Left renal cortex interstitium (tissue), 4 donors: ENCODE data around the gene KIF3A. TPM values are rescaled to one million over a fixed set of nuclear protein-coding genes. Genes with fewer than 3 reads are reported as not detected.

Source experiments
- DNase-seq, 4 donors: peaks; one replicate each; pipeline ENCODE4 v3.0.0-alpha.2; 2013; ENCODE audit warnings: low read depth in 4 of 4, low spot score in 2 of 4, missing footprints in 1 of 4
- polyA plus RNA-seq, 4 donors: library from polyadenylated mRNA; unstranded; fragments of 120-200 nt; gene quantifications; one replicate each; pipeline ENCODE4 v1.2.1, GENCODE V29; 2013; ENCODE audit not compliant: insufficient read length in 4 of 4

KIF3A gene
- polyA plus RNA-seq, 4 donors = 14.5 to 36.4 (median 24.5) TPM

DNA sequence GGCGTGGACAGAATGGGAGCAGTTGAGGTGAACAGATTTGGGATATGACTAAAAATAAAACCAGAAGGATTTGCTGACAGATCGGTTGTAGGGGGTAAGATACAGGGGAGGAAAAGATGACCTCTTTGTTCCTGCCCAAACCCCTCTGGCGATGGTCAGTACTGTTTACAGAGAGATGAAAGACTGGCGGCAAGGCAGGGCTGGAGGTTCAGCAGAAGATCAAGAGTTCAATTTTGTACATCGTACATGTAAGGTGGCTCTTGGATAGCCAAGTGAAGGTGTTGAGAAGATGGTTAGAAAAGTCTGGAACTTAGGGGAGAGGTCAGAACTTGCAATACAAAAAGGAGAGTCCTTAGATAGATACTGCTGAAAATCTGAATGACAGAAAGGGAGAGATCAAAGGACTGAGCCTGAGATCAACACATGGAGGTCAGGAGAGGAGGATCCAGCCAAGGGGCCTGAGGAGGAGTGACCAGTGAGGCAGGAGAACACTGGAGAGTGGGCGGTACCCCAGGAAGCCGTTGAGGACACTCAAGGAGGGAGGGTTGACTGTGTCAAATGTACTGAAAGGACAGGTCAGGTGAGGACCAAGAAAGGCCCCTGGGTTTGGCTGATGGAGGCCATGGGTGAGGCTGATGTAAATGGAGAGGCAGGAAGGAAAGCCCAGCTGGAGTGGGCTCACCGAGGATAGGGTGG, 56.4 kb downstream of the KIF3A start:
- DNase-seq = no peak

DNA sequence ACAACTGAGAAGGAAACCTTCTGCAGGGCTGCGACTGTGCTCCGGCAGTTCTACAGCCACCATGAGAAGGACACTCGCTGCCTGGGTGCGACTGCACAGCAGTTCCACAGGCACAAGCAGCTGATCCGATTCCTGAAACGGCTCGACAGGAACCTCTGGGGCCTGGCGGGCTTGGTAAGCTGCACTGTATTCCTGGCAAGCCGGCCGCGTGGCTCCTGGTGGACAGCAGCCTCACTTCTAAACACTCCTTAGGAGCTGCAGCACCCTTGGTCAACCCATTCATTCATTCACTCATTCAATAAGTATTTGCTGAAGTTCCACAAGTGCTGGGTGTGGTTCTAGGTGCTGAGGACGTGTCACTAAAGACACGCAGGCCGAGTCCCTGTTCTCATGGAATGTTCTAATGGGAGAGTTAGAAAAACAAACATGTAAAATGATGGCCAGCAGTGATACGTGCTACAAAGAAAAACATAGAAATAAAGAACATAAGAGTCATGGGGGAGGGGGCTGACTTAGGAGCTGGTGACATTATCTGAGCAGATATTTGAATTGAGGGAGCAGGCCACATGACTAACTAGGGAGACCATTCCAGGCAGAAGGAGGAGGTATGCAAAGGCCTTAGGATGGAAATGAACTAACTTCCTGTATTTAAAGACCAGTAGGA, 57.5 kb downstream of the KIF3A start:
- DNase-seq = no peak

DNA sequence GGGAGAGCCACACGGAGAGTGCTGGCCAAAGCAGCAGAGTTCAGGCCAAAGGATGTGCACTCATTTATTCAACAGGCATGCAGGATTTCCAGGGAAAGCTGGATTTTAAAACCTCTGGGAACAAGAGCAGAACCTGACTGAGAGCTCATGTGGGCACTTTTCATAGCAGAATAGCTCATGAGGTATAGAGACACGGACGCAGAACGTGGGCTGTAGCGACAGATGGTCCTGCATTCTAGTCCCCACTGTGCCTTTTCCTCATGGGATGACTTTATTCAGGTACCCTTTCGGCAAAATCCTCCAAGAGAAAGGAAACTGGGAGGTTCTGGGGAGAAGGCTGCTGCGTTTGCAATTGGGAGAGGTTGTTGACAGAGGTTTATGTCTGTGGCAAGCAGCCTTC, 58.2 kb downstream of the KIF3A start:
- no peak for DNase-seq

GRCh38 chr5:132678735-132679134, 58.6 kb downstream of the KIF3A start:
- DNase-seq = no peak

- no peak for DNase-seq
Observed at GRCh38 chr5:132677682-132678400, 59.5 kb downstream of the KIF3A start.

GRCh38 chr5:132677191-132677590, 60.2 kb downstream of the KIF3A start:
- no peak for DNase-seq

DNA sequence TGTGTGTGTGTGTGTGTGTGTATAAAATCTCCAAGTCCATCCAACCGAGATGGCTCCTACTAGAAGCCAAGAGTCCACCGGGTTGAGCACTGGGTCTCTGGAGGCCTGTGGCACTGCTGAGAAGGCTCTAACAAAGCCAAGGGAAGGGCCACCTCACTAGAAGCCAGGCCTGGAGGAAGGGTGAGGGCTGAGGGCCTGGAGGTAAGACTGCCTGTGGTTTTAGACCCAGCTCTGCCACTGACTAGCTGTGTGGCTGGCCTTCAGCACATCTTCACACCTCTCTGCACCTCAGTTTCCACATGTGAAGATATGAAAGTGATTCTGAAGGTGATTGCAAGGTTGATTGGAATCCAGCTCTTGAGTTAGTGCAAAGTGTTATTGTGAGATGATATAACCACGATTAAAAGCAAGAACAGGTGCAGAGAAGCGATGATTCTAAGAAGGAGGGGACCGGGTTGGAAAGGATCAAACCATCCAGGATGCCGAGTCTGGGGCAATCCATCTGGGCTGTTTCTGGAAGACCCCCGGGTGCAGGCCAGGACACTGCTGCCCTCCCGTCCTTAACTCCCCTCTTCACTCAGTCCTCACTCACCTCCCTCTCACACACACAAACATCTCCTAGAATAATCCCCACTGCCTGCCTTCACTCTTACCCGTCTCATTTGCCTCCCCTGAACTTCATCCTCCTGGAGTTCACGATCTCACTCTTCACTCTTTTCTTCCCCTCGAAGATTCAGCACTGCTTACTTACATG, 61.2 kb downstream of the KIF3A start:
- DNase-seq = no peak

DNA sequence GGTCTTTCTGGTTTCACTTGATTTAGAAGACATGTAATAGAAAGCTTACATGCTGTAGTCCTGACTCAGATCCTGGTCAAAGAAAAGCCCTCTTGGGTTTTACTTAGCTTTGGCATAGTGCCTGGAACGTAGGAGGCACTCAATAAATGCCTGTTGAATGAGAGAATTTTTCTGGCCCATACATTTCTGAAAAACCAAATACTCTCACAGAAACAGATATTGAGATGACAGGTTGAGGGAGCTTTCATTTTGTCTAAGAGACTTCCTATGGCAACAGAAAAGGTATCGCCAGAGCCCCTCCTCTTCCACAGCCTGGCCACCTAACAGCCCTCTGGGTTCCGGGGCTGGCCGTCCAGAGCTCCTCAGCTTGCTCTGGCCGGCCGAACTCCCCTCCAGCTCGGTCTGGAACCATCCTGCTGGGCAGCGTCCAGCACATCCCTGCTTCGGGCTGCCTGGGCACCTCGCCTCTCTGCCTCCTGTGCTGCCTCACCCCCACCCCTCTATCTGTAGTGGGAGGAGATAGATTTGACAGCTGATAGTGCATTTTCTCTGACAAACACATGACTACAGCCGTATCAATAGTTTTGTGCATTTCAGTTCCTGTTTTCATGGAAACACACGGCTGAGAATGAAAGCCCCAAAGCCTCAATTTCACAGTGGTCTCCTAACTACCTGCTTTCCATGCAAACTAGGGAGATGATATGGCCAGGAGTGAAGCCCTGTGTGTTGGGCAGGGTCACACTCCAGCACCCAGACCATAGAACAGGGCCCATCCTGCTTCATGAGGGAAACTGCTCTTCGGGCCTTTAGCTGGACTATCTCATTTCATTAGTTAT, 62.5 kb downstream of the KIF3A start:
- DNase-seq = no peak

DNA sequence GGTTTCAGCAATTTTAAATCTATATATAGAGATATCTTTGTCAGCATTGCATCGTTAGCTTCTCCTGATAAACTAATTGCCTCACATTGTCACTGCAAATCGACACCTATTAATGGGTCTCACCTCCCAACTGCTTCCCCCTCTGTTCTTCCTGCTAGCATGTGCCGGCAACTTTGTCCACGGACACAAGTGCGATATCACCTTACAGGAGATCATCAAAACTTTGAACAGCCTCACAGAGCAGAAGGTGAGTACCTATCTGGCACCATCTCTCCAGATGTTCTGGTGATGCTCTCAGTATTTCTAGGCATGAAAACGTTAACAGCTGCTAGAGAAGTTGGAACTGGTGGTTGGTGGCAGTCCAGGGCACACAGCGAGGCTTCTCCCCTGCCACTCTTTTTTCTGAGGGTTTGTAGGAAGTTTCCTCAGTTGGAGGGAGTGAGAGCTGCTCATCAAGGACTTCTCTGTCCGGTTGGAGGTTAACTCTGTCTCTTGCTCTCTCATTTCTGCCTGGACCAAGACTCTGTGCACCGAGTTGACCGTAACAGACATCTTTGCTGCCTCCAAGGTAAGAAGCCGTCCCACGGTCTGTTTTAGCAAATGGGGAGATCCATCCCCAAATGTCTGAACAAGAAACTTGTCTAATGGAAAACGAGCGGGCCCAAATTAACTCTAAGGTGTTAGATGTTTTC, 63.3 kb downstream of the KIF3A start, which contains the start of gene IL4:
TSS of gene IL4 (plus strand) at position 51 of the 692 bp plus-strand sequence. CDS start at position 113, 62 bp downstream.
- DNase-seq = no peak

DNA sequence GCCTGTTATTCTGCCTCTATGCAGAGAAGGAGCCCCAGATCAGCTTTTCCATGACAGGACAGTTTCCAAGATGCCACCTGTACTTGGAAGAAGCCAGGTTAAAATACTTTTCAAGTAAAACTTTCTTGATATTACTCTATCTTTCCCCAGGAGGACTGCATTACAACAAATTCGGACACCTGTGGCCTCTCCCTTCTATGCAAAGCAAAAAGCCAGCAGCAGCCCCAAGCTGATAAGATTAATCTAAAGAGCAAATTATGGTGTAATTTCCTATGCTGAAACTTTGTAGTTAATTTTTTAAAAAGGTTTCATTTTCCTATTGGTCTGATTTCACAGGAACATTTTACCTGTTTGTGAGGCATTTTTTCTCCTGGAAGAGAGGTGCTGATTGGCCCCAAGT, 63.9 kb downstream of the KIF3A start:
- no peak for DNase-seq

DNA sequence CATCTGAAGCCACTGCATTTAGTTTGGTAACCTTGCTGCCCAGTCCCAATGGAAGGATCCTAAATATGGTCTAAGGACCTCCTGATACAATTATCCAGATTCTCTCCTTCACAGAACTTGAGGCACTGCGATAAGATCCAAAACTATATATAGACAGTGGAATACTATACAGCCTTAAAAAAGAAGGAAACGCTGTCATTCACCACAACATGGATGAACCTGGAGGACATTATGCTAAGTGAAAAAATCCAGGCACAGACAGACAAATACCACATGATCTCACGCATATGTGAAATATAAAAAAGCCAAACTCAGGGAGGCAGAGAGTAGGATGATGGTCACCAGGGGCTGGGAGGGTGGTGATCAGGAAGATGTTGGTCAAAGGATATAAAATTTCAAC, 66.3 kb downstream of the KIF3A start:
- DNase-seq = no peak

GRCh38 chr5:132669966-132670882, 67.1 kb downstream of the KIF3A start:
- DNase-seq = no peak

GRCh38 chr5:132669455-132669820, 67.9 kb downstream of the KIF3A start:
- DNase-seq = no peak

GRCh38 chr5:132668706-132669454, 68.5 kb downstream of the KIF3A start:
- DNase-seq = no peak

DNA sequence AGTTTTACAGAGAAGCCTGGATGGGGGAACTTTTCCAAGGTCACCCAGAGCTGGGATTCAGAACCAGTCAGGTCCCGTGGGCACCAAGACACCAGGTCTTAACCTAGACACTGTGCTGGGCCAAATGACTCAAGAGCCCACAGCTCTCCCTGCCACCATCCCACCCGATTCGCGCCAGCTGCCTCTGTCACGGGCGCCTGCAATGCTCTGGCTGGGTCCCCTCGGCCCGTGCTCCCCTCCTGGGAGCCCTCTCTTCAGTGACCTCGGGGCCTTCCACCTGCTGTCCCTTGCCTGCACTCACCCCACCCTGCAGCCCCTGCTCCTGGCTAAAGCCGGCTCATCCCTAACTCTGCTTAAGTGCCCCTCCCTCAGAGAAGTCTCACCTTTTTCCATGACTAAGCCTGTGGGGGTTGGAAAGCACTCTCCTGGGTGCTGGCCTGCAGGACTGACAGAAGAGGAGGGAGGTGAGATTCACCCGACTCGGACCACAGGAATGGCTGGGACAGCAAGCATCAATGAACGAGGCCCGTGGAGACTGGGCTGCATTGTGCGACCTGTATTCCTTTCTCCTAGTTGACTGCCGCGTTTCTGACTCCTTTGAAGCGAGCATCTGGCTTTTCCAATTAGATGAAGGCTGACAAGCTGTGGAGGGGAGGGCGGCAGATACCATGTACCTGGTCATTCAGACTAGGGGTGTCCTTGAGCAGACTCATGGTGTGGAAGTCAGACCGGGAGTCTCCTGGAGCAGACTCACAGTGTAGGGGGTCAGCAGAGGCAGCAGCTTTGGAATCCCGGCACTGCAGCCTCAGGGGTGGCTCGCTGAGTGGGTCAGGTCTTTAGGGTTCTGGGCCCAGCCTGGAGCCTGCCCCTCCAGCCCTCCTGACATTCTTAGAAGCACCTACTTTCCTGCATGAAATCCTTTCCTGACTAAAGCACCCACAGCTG, 69.3 kb downstream of the KIF3A start:
- DNase-seq = no peak

- DNase-seq = no peak
Observed at GRCh38 chr5:132667309-132667708, 70.0 kb downstream of the KIF3A start.
